ENCODE measurements around the gene BFAR. TPM values are rescaled to one million over a fixed set of nuclear protein-coding genes. Genes with fewer than 3 reads are reported as not detected.

The BFAR gene
- total RNA-seq, 1 donor from 2014 or later: 90.2 TPM

GRCh38 chr16:14606102-14606501 is 26.6 kb upstream of the BFAR start:
- Histone ChIP-seq H3K4me3 (no peak overlapping the region), H3K9me3 (no peaks in the 10 kb centered on the region), H3K36me3 (peaks cover 100% of the 10 kb centered on the region), H3K27me3 (ENCODE audit: low read depth) (no peaks in the 10 kb centered on the region), H3K4me1 (no peaks in the 10 kb centered on the region), H3K27ac (no peak overlapping the region)
- TF ChIP-seq, protein P1, sequence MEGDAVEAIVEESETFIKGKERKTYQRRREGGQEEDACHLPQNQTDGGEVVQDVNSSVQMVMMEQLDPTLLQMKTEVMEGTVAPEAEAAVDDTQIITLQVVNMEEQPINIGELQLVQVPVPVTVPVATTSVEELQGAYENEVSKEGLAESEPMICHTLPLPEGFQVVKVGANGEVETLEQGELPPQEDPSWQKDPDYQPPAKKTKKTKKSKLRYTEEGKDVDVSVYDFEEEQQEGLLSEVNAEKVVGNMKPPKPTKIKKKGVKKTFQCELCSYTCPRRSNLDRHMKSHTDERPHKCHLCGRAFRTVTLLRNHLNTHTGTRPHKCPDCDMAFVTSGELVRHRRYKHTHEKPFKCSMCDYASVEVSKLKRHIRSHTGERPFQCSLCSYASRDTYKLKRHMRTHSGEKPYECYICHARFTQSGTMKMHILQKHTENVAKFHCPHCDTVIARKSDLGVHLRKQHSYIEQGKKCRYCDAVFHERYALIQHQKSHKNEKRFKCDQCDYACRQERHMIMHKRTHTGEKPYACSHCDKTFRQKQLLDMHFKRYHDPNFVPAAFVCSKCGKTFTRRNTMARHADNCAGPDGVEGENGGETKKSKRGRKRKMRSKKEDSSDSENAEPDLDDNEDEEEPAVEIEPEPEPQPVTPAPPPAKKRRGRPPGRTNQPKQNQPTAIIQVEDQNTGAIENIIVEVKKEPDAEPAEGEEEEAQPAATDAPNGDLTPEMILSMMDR (IDR thresholded peaks at IDR 0.05): no peak
- DNase-seq: no peak
- ATAC-seq: no peak
- intact Hi-C loops (cut with DNase I): no loop called here

GRCh38 chr16:14608111-14608566 is 24.6 kb upstream of the BFAR start:
- H3K36me3 ChIP-seq: peaks cover 98% of the 10 kb centered on the region
- no peak overlapping the region for H3K27ac ChIP-seq
- H3K9me3 ChIP-seq: no peaks in the 10 kb centered on the region
- TF ChIP-seq, protein P1 (IDR thresholded peaks at IDR 0.05): no peak
- DNase-seq: no peak
- H3K4me1 ChIP-seq: no peaks in the 10 kb centered on the region
- no peaks in the 10 kb centered on the region for H3K27me3 ChIP-seq (ENCODE audit: low read depth)
- ATAC-seq: no peak
- intact Hi-C loops (cut with DNase I): no loop called here
- H3K4me3 ChIP-seq: no peak overlapping the region

DNA sequence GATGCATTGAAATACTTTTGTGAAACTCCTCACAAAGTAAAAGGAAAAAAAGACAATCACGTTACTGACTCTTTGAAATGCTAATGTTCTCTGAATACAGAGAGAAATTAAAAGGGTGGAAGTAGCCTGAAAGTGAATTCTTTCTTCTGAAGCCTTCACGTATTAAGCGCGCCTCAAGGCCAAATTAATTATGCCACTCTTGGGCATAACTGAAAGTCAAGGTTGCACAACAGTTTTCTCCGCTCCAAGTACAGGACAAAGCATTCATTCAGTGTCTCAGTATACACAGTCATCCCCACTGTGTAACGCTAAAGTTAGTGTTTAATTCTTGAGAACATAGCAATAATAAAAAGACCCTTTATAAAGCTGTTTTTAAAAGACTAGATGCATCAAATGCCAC is 24.1 kb upstream of the BFAR start:
- no peak overlapping the region for H3K27ac ChIP-seq
- intact Hi-C loops (cut with DNase I): no loop called here
- peaks cover 98% of the 10 kb centered on the region for H3K36me3 ChIP-seq

GRCh38 chr16:14609716-14610115 is 23.0 kb upstream of the BFAR start:
- H3K27ac ChIP-seq: no peak overlapping the region
- H3K27me3 ChIP-seq (ENCODE audit: low read depth): no peaks in the 10 kb centered on the region
- H3K9me3 ChIP-seq: no peaks in the 10 kb centered on the region
- no peaks in the 10 kb centered on the region for H3K4me1 ChIP-seq
- DNase-seq (no peak), ATAC-seq (no peak)
- H3K4me3 ChIP-seq: no peak overlapping the region
- intact Hi-C loops (cut with DNase I): no loop called here
- TF ChIP-seq, protein P1 (IDR thresholded peaks at IDR 0.05): no peak
- H3K36me3 ChIP-seq: peaks cover 97% of the 10 kb centered on the region

More for the DNA sequence above, 24.1 kb upstream of the BFAR start:
- Histone ChIP-seq H3K9me3 (no peaks in the 10 kb centered on the region), H3K4me1 (no peaks in the 10 kb centered on the region), H3K27me3 (ENCODE audit: low read depth) (no peaks in the 10 kb centered on the region), H3K4me3 (no peak overlapping the region)
- TF ChIP-seq, protein P1 (IDR thresholded peaks at IDR 0.05): no peak
- DNase-seq (no peak), ATAC-seq (no peak)

DNA sequence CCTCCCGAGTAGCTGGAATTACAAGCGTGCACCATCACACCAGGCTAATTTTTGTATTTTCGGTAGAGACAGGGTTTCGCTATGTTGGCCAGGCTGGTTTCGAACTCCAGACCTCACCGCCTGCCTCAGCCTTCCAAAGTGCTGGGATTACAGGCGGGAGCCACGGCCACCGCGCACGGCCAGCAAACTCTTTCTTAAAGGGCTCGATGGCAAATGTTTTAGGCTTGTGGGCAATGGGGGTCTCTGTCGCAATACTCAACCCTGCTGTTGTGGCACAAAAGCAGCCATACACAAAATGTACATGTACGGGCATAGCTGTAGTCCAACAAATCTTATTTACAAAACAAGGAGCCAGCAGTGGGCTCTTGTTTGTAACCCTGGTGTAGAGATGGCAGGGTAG is 21.1 kb upstream of the BFAR start:
- Histone ChIP-seq H3K4me1 (no peaks in the 10 kb centered on the region), H3K9me3 (no peaks in the 10 kb centered on the region), H3K4me3 (no peak overlapping the region), H3K27ac (no peak overlapping the region), H3K27me3 (ENCODE audit: low read depth) (no peaks in the 10 kb centered on the region), H3K36me3 (peaks cover 97% of the 10 kb centered on the region)
- DNase-seq (no peak), ATAC-seq (no peak)
- TF ChIP-seq, protein P1 (IDR thresholded peaks at IDR 0.05): no peak
- intact Hi-C loops (cut with DNase I): no loop called here

GRCh38 chr16:14613991-14614390 is 18.8 kb upstream of the BFAR start:
- Histone ChIP-seq H3K4me1 (no peaks in the 10 kb centered on the region), H3K9me3 (no peaks in the 10 kb centered on the region), H3K36me3 (peaks cover 97% of the 10 kb centered on the region), H3K27ac (no peak overlapping the region), H3K4me3 (no peak overlapping the region), H3K27me3 (ENCODE audit: low read depth) (no peaks in the 10 kb centered on the region)
- intact Hi-C loops (cut with DNase I): no loop called here
- ATAC-seq: no peak
- no peak for DNase-seq
- TF ChIP-seq, protein P1 (IDR thresholded peaks at IDR 0.05): no peak
